PC-9 (cell line): Measurements from ENCODE around the gene NGDN. TPM values are rescaled to one million over a fixed set of nuclear protein-coding genes. Genes with fewer than 3 reads are reported as not detected.

Experiments used
- BruUV-seq: library from RNA; stranded (reverse); fragments of 400-500 nt; replicated peaks from 2 replicates; lab custom pipeline; 2021; lab: Mats Ljungman, UMichigan
- CTCF ChIA-PET: fragments of 300-600 bp; sonication (Branson Sonifier 250); formaldehyde crosslinking; loops from one replicate; lab custom pipeline; 2022; ENCODE audit warnings: antibody characterized with exemption; lab: Charles Lee
- POLR2A ChIA-PET: fragments of 300-600 bp; sonication (Branson Sonifier 250); formaldehyde crosslinking; loops from one replicate; lab custom pipeline; 2022; ENCODE audit warnings: antibody characterized with exemption; ENCODE audit not compliant: unreplicated experiment; lab: Charles Lee
- DNase-seq, 2 experiments: peaks; one replicate each; pipeline versions ENCODE4 v3.0.0 to v3.0.0-alpha.2; 2015 to 2022; ENCODE audit warnings: mixed read lengths in 1 of 2
- H2AFZ ChIP-seq: fragments of 200-600 bp; sonication (generic); 2 replicates; pipeline ENCODE4 v1.8.1; 2017; ENCODE audit warnings: antibody characterized with exemption
- H3F3A ChIP-seq: fragments of 200-600 bp; sonication (generic); 2 replicates; pipeline ENCODE4 v1.8.1; 2017; ENCODE audit warnings: antibody characterized with exemption, mild to moderate bottlenecking, low read depth; ENCODE audit not compliant: insufficient read depth
- H3K27ac ChIP-seq: fragments of 200-600 bp; sonication (generic); 2 replicates; pipeline ENCODE4 v1.6.1; 2016; ENCODE audit warnings: mixed run types
- H3K27me3 ChIP-seq: fragments of 200-600 bp; sonication (generic); 2 replicates; pipeline ENCODE4 v1.6.1; 2016; ENCODE audit warnings: low read depth, mixed run types; ENCODE audit not compliant: insufficient read depth
- H3K36me3 ChIP-seq: fragments of 200-600 bp; sonication (generic); 2 replicates; pipeline ENCODE4 v1.6.1; 2016; ENCODE audit warnings: low read depth, mixed run types
- H3K4me1 ChIP-seq: fragments of 200-600 bp; sonication (generic); replicated peaks from 2 replicates; pipeline ENCODE4 v1.6.1; 2016; ENCODE audit warnings: mixed run types; ENCODE audit not compliant: insufficient read depth
- H3K4me2 ChIP-seq: fragments of 200-600 bp; sonication (generic); 2 replicates; pipeline ENCODE4 v1.6.1; 2017; ENCODE audit warnings: mixed run types
- H3K4me3 ChIP-seq: fragments of 200-600 bp; sonication (generic); 2 replicates; pipeline ENCODE4 v1.6.1; 2016; ENCODE audit warnings: mixed run types
- H3K79me2 ChIP-seq: fragments of 200-600 bp; sonication (generic); 2 replicates; pipeline ENCODE4 v1.6.1; 2017; ENCODE audit warnings: low read depth, mixed run types
- H3K9me2 ChIP-seq: fragments of 200-600 bp; sonication (generic); 2 replicates; pipeline ENCODE4 v1.8.1; 2017; ENCODE audit warnings: mild to moderate bottlenecking; ENCODE audit not compliant: insufficient read depth
- H3K9me3 ChIP-seq: fragments of 200-600 bp; sonication (generic); 2 replicates; pipeline ENCODE4 v1.8.1; 2016; ENCODE audit warnings: low read depth; ENCODE audit not compliant: insufficient read depth
- H4K20me1 ChIP-seq: fragments of 200-600 bp; sonication (generic); 2 replicates; pipeline ENCODE4 v1.8.1; 2017; ENCODE audit not compliant: insufficient read depth
- CTCF ChIP-seq: fragments of 200-600 bp; sonication (generic); conservative IDR thresholded peaks from 2 replicates; pipeline ENCODE4 v1.6.1; 2017; ENCODE audit warnings: mixed run types, antibody characterized with exemption, mild to moderate bottlenecking, moderate library complexity
- EZH2 ChIP-seq: fragments of 200-600 bp; sonication (generic); IDR thresholded peaks from 2 replicates; pipeline ENCODE4 v1.8.0; 2017; ENCODE audit warnings: antibody characterized with exemption, low read depth
- intact Hi-C: fragments of 100-400 bp; cut with micrococcal nuclease; formaldehyde crosslinking; loops from one replicate; pipeline ENCODE4 v1.10.0; 2022; ENCODE audit not compliant: unreplicated experiment
- total RNA-seq: library from RNA; stranded (reverse); gene quantifications from 2 replicates; pipeline ENCODE4 v1.2.3, GENCODE V29; 2021

Gene NGDN
- total RNA-seq, 1 experiment from 2014 or later, result 23.1 TPM

- no TSS peak for BruUV-seq
- TF ChIP-seq CTCF, result no peak
- no peak for TF ChIP-seq EZH2
- Histone ChIP-seq H2AFZ (no peak overlapping the region), H3K9me2 (no peaks in the 10 kb centered on the region), H3K4me1 (no peaks in the 10 kb centered on the region), H3K4me2 (no peak overlapping the region), H4K20me1 (no peaks in the 10 kb centered on the region), H3K36me3 (no peaks in the 10 kb centered on the region), H3K79me2 (no peaks in the 10 kb centered on the region), H3K27ac (no peak overlapping the region), H3K9me3 (no peaks in the 10 kb centered on the region), H3F3A (no peaks in the 10 kb centered on the region), H3K27me3 (no peaks in the 10 kb centered on the region), H3K4me3 (no peak overlapping the region)
- ChIA-PET POLR2A (no interaction called here), CTCF (no interaction called here)
- intact Hi-C loops, result no loop called here
- DNase-seq, result no peak
Observed at GRCh38 chr14:23513818-23514643, 44.5 kb downstream of the NGDN start.

GRCh38 chr14:23514644-23514957 lies 45.1 kb downstream of the NGDN start:
- Histone ChIP-seq H4K20me1 (no peaks in the 10 kb centered on the region), H3K27me3 (no peaks in the 10 kb centered on the region), H3K27ac (no peak overlapping the region), H3K9me2 (no peaks in the 10 kb centered on the region), H3K4me1 (no peaks in the 10 kb centered on the region), H2AFZ (no peak overlapping the region), H3F3A (no peaks in the 10 kb centered on the region), H3K79me2 (no peaks in the 10 kb centered on the region), H3K4me3 (no peak overlapping the region), H3K9me3 (no peaks in the 10 kb centered on the region), H3K36me3 (no peaks in the 10 kb centered on the region), H3K4me2 (no peak overlapping the region)
- DNase-seq, result no peak
- TF ChIP-seq EZH2 (no peak), CTCF (no peak)
- no TSS peak for BruUV-seq
- ChIA-PET POLR2A (no interaction called here), CTCF (no interaction called here)
- intact Hi-C loops, result no loop called here

GRCh38 chr14:23517650-23518326 lies 48.3 kb downstream of the NGDN start:
- H3K9me2 ChIP-seq, result no peaks in the 10 kb centered on the region
- H3K27ac ChIP-seq, result no peak overlapping the region
- POLR2A ChIA-PET, result no interaction called here
- no peak overlapping the region for H2AFZ ChIP-seq
- H3K9me3 ChIP-seq, result no peaks in the 10 kb centered on the region
- no peak for DNase-seq
- BruUV-seq, result no TSS peak
- no peaks in the 10 kb centered on the region for H3K79me2 ChIP-seq
- no peaks in the 10 kb centered on the region for H4K20me1 ChIP-seq
- H3K27me3 ChIP-seq, result no peaks in the 10 kb centered on the region
- H3K4me2 ChIP-seq, result no peak overlapping the region
- H3K36me3 ChIP-seq, result no peaks in the 10 kb centered on the region
- H3K4me1 ChIP-seq, result no peaks in the 10 kb centered on the region
- TF ChIP-seq CTCF (no peak), EZH2 (no peak)
- intact Hi-C loops, result no loop called here
- no peaks in the 10 kb centered on the region for H3F3A ChIP-seq
- CTCF ChIA-PET, result no interaction called here
- no peak overlapping the region for H3K4me3 ChIP-seq
